Activated T-cell treated with anti-CD3 and anti-CD28 coated beads, Interleukin-2, amount 50 U/mL, for 1 hour (primary cell): ENCODE data around the gene B4GALT5.
"Not testable (repeated sequence)": the region's sequence is repeated elsewhere in the genome, so short reads cannot be mapped to it uniquely, and the experiment has no call there.

Experiments used
- DNase-seq: peaks from one replicate; pipeline ENCODE4 v3.0.0-alpha.2; 2020

B4GALT5 gene

GRCh38 chr20:49624317-49624716, 89.4 kb downstream of the B4GALT5 start:
- DNase-seq = no peak

- DNase-seq = no peak
These were observed 91.4 kb downstream of the B4GALT5 start for GRCh38 chr20:49622243-49622642.

- no peak for DNase-seq
These were observed 93.1 kb downstream of the B4GALT5 start for GRCh38 chr20:49620364-49621240.

- DNase-seq = no peak
These were observed 94.3 kb downstream of the B4GALT5 start for GRCh38 chr20:49619113-49620048.

GRCh38 chr20:49618289-49618688, 95.4 kb downstream of the B4GALT5 start:
- no peak for DNase-seq

- not testable (repeated sequence) for DNase-seq
These were observed 96.3 kb downstream of the B4GALT5 start for GRCh38 chr20:49617394-49617793.

- DNase-seq = no peak
These were observed 97.3 kb downstream of the B4GALT5 start for GRCh38 chr20:49616154-49617007.

GRCh38 chr20:49615401-49616153, 98.1 kb downstream of the B4GALT5 start:
- DNase-seq = no peak

GRCh38 chr20:49615051-49615400, 98.7 kb downstream of the B4GALT5 start:
- DNase-seq = not testable (repeated sequence)

- no peak for DNase-seq
These were observed 99.2 kb downstream of the B4GALT5 start for GRCh38 chr20:49614338-49615050.

- DNase-seq = no peak
These were observed 101.4 kb downstream of the B4GALT5 start for GRCh38 chr20:49612127-49612738.

GRCh38 chr20:49611539-49612126, 102.0 kb downstream of the B4GALT5 start:
- not testable (repeated sequence) for DNase-seq

- peak; percentile 80 for DNase-seq
These were observed 102.8 kb downstream of the B4GALT5 start for GRCh38 chr20:49610691-49611538.

GRCh38 chr20:49608752-49609670, 104.7 kb downstream of the B4GALT5 start:
- DNase-seq = peak; percentile 73

GRCh38 chr20:49607568-49607967, 106.1 kb downstream of the B4GALT5 start:
- no peak for DNase-seq

GRCh38 chr20:49603209-49603627, 110.5 kb downstream of the B4GALT5 start:
- no peak for DNase-seq

GRCh38 chr20:49602345-49603208, 111.1 kb downstream of the B4GALT5 start:
- DNase-seq = no peak
